Spleen (tissue), 11 donors: Measurements from ENCODE around the gene MAST2. TPM values are rescaled to one million over a fixed set of nuclear protein-coding genes. Genes with fewer than 3 reads are reported as not detected.

ENCODE experiments used
- DNase-seq: peaks from one replicate; pipeline ENCODE4 v3.0.0-alpha.2; 2020
- H3K27ac ChIP-seq, 8 donors: fragments of 200-600 bp; sonication (generic) in 7 of 8; 1 replicate in 4 of 8; 2 replicates in 4 of 8; pipeline versions ENCODE4 v1.5.0 to v1.8.0; 2016 to 2021; ENCODE audit warnings: inconsistent platforms in 4 of 8, mild to moderate bottlenecking in 4 of 8, moderate library complexity in 1 of 8
- H3K27me3 ChIP-seq, 7 donors: fragments of 200-600 bp; sonication (generic) in 6 of 7; replicated peaks in 1 of 7; 1 replicate in 4 of 7; 2 replicates in 3 of 7; pipeline versions ENCODE4 v1.5.0 to v1.8.0; 2016 to 2021; ENCODE audit warnings: inconsistent platforms in 3 of 7, mild to moderate bottlenecking in 1 of 7
- H3K36me3 ChIP-seq, 6 donors: fragments of 200-600 bp; sonication (generic) in 5 of 6; 1 replicate in 4 of 6; 2 replicates in 2 of 6; pipeline versions ENCODE4 v1.5.0 to v1.8.0; 2016 to 2021; ENCODE audit warnings: inconsistent platforms in 2 of 6
- H3K4me1 ChIP-seq, 6 donors: fragments of 200-600 bp; sonication (generic) in 5 of 6; 1 replicate in 3 of 6; 2 replicates in 3 of 6; pipeline versions ENCODE4 v1.5.0 to v1.8.0; 2016 to 2021; ENCODE audit warnings: inconsistent platforms in 3 of 6
- H3K4me3 ChIP-seq, 8 donors: fragments of 200-600 bp; sonication (generic) in 7 of 8; 1 replicate in 4 of 8; 2 replicates in 4 of 8; pipeline versions ENCODE4 v1.5.0 to v1.8.0; 2016 to 2021; ENCODE audit warnings: inconsistent platforms in 4 of 8, mild to moderate bottlenecking in 4 of 8, moderate library complexity in 2 of 8
- H3K9me3 ChIP-seq, 8 donors: fragments of 200-600 bp; sonication (generic) in 7 of 8; 1 replicate in 4 of 8; 2 replicates in 4 of 8; pipeline versions ENCODE4 v1.5.0 to v1.8.0; 2016 to 2021; ENCODE audit warnings: inconsistent platforms in 4 of 8
- POLR2A ChIP-seq, 3 donors: fragments of 450-650 bp; IDR thresholded peaks; one replicate each; pipeline ENCODE4 v1.5.1; 2017; ENCODE audit warnings: antibody characterized with exemption in 3 of 3, mild to moderate bottlenecking in 1 of 3
- POLR2AphosphoS5 ChIP-seq, 3 donors: sonication (generic); formaldehyde crosslinking; IDR thresholded peaks; one replicate each; pipeline ENCODE4 v1.5.1; 2017; ENCODE audit warnings: antibody characterized with exemption in 3 of 3
- WGBS, 5 donors: extraction: QIAGEN DNeasy Blood & Tissue Kit in 3 of 5; methylation state at CpG; one replicate each; pipeline versions ENCODE4 v1.1.5 to v1.1.7; 2013 to 2018; 5-methylcytosine and 5-hydroxymethylcytosine counted together
- intact Hi-C: fragments of 100-400 bp; cut with DNase I; formaldehyde crosslinking; loops from one replicate; pipeline ENCODE4 v1.15.0; 2023; ENCODE audit warnings: low total_unique reads
- polyA plus RNA-seq, 3 donors: library from polyadenylated mRNA; stranded (reverse); fragments of 200-250 nt; gene quantifications; one replicate each; pipeline ENCODE4 v1.2.1, GENCODE V29; 2013
- total RNA-seq, 7 donors: library from RNA; depleted of rRNA in 3 of 7; stranded (reverse); fragments of >200 nt in 3 of 7; fragmentation: NEBNext Ultra II Directional in 4 of 7; extraction: Animal tissue kit (Norgen Biotek cat#: 25700) in 4 of 7; gene quantifications; one replicate each; pipeline versions ENCODE4 v1.1.0 to v1.2.1, GENCODE V29; 2016 to 2021
- TF ChIP-seq, protein P1 (sequence below), 11 experiments: fragments of 200-600 bp in 7 of 11; fragments of 450-650 bp in 4 of 11; sonication (generic) in 4 of 11; IDR thresholded peaks in 8 of 11; conservative IDR thresholded peaks in 3 of 11; 1 replicate in 7 of 11; 2 replicates in 4 of 11; pipeline versions ENCODE4 v1.4.0 to v1.8.0; 2016 to 2021; ENCODE audit warnings: antibody characterized with exemption in 11 of 11, inconsistent platforms in 4 of 11, mild to moderate bottlenecking in 1 of 11
- donor health status: healthy with polysubstance abuse.
- donor health status: DM: no; HTN: no; CAD: no; lungs with moderate emphysema.
- donor health status: DM: no; HTN: no; CAD: no.
- donor health status: Bipolar disorder and iron deficiency.
- donor health status: healthy.
- donor health status: DM: no; HTN: no; CAD: no.
- donor health status: DM: yes; HTN: yes; CAD: no.

The MAST2 gene
- total and polyA plus RNA-seq, 10 donors, result 3.6 to 19.4 (median 12.9) TPM

DNA sequence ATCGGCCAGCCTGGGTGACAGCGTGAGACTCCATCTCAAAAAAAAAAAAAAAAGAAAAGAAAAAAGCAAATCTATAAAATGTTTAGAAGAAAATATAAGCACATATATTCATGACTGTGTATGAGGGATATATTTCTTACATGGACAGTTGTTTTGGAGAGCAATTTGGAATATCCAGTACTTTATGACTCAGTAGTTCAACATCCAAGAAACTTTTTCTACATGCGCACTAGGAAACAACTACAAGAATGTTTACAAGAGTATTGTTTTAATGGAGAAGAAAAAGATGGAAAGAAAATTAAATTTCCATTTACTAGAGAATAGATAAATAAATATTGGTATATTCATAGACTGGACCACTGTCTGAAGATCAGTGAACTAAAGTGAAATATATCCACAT, 77.5 kb downstream of the MAST2 start:
- TF ChIP-seq, protein P1, sequence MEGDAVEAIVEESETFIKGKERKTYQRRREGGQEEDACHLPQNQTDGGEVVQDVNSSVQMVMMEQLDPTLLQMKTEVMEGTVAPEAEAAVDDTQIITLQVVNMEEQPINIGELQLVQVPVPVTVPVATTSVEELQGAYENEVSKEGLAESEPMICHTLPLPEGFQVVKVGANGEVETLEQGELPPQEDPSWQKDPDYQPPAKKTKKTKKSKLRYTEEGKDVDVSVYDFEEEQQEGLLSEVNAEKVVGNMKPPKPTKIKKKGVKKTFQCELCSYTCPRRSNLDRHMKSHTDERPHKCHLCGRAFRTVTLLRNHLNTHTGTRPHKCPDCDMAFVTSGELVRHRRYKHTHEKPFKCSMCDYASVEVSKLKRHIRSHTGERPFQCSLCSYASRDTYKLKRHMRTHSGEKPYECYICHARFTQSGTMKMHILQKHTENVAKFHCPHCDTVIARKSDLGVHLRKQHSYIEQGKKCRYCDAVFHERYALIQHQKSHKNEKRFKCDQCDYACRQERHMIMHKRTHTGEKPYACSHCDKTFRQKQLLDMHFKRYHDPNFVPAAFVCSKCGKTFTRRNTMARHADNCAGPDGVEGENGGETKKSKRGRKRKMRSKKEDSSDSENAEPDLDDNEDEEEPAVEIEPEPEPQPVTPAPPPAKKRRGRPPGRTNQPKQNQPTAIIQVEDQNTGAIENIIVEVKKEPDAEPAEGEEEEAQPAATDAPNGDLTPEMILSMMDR (IDR thresholded peaks at IDR 0.05 in 8 of 11, conservative IDR thresholded peaks at IDR 0.05 in 3 of 11), result no peak
- H3K4me1 ChIP-seq, result no peaks in the 10 kb centered on the region
- peaks cover 0 to 7% (median 0%) of the 10 kb centered on the region in 7 donors for H3K27me3 ChIP-seq
- no peak overlapping the region for H3K4me3 ChIP-seq
- no peaks in the 10 kb centered on the region for H3K9me3 ChIP-seq
- intact Hi-C loops, result no loop called here
- 95 to 99% (median 97%) methylated on average over 3 of the region's 3 CpGs for WGBS, 5 donors
- no peaks in the 10 kb centered on the region for H3K36me3 ChIP-seq
- DNase-seq, result no peak
- H3K27ac ChIP-seq, result no peak overlapping the region

DNA sequence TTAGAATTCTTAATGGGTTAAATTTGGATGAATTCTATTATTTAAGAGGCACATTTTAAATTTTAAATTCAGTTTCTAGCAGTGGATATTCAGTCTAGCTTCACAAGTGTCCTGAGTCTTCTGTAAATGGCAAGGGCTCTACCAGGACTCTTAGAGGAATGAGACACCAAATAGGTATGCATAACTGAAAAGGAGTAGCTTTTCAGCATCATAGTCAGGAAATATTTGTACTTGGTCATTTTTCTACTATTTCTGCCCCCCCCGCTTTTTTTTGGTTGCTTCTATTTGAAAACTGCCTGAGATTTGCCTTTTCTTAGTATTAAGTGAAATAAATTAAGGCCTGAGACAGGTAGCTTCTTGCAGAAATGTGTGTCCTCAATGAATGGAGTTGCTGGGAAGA, 80.2 kb downstream of the MAST2 start:
- Histone ChIP-seq H3K4me3 (no peak overlapping the region), H3K4me1 (no peaks in the 10 kb centered on the region), H3K27me3 (peaks cover 0 to 7% (median 0%) of the 10 kb centered on the region in 7 donors), H3K27ac (no peak overlapping the region), H3K9me3 (no peaks in the 10 kb centered on the region), H3K36me3 (no peaks in the 10 kb centered on the region)
- TF ChIP-seq POLR2AphosphoS5 (IDR thresholded peaks at IDR 0.05), result no peak
- no peak for TF ChIP-seq POLR2A (IDR thresholded peaks at IDR 0.05)
- TF ChIP-seq, protein P1 (IDR thresholded peaks at IDR 0.05 in 8 of 11, conservative IDR thresholded peaks at IDR 0.05 in 3 of 11), result no peak
- no peak for DNase-seq
- intact Hi-C loops, result no loop called here
- 36 to 89% (median 53%) methylated on average over 1 of the region's 1 CpG for WGBS, 5 donors

DNA sequence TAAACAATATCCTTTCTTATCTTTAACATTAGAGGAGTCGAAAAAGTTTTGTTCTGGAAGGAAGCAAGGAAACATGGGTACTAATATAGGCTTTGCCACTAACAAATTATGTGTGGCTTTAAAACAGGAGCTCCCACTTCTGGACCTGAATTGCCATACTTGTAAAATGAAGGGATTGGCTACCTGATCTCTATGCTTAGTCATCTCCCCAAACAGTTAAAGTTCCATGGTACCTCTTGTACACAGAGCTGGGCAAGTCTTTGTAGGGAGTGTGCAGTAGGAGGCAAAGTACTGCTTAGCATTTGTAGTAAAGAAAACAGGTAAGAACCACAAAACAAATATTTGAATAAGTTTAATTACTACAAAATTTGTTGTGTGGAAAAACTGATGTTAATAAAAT, 81.3 kb downstream of the MAST2 start:
- H3K4me3 ChIP-seq, result no peak overlapping the region
- 87 to 95% (median 92%) methylated on average over 1 of the region's 1 CpG for WGBS, 5 donors
- H3K27me3 ChIP-seq, result no peaks in the 10 kb centered on the region
- TF ChIP-seq, protein P1 (IDR thresholded peaks at IDR 0.05 in 8 of 11, conservative IDR thresholded peaks at IDR 0.05 in 3 of 11), result no peak
- no peak for TF ChIP-seq POLR2AphosphoS5 (IDR thresholded peaks at IDR 0.05)
- TF ChIP-seq POLR2A (IDR thresholded peaks at IDR 0.05), result no peak
- intact Hi-C loops, result no loop called here
- DNase-seq, result no peak
- H3K36me3 ChIP-seq, result no peaks in the 10 kb centered on the region
- no peaks in the 10 kb centered on the region for H3K4me1 ChIP-seq
- H3K9me3 ChIP-seq, result no peaks in the 10 kb centered on the region
- H3K27ac ChIP-seq, result no peak overlapping the region

DNA sequence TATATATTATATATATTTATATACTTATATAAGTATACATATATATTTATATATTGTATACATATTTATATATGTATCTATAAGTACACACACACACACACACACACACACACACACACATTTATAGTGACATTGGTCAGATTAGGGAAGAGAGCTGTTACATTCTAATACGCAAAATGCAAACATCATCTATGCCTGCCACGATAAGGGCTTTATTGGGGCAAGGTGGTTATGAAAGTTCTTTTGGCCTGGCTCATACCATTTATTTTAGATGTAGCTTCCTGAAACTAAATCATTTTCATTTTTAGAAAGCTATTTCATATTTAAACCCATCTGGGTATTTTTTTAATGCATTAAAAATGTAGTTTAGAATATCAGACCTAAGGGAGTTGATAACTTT, 82.8 kb downstream of the MAST2 start:
- Histone ChIP-seq H3K9me3 (no peaks in the 10 kb centered on the region), H3K27me3 (no peaks in the 10 kb centered on the region), H3K4me1 (no peaks in the 10 kb centered on the region), H3K27ac (no peak overlapping the region), H3K4me3 (no peak overlapping the region), H3K36me3 (no peaks in the 10 kb centered on the region)
- WGBS, 5 donors, result 65 to 93% (median 72%) methylated on average over 2 of the region's 2 CpGs
- no peak for DNase-seq
- TF ChIP-seq, protein P1 (IDR thresholded peaks at IDR 0.05 in 8 of 11, conservative IDR thresholded peaks at IDR 0.05 in 3 of 11), result no peak
- TF ChIP-seq POLR2AphosphoS5 (IDR thresholded peaks at IDR 0.05) (no peak), POLR2A (IDR thresholded peaks at IDR 0.05) (no peak)
- intact Hi-C loops, result no loop called here
